Measurements from ENCODE around the gene RASA3. TPM values are rescaled to one million over a fixed set of nuclear protein-coding genes. Genes with fewer than 3 reads are reported as not detected.
"Not testable (repeated sequence)": the region's sequence is repeated elsewhere in the genome, so short reads cannot be mapped to it uniquely, and the experiment has no call there.

RASA3 gene
- total and polyA plus RNA-seq, 7 donors: 4.2 to 22.4 (median 16.9) TPM

GRCh38 chr13:114151565-114152284, 19.3 kb upstream of the RASA3 start:
- Histone ChIP-seq H3K27ac (no peak overlapping the region), H3K36me3 (no peaks in the 10 kb centered on the region), H3K27me3 (no peaks in the 10 kb centered on the region), H3K9me3 (no peaks in the 10 kb centered on the region), H3K4me3 (no peak overlapping the region), H3K4me1 (no peaks in the 10 kb centered on the region)
- DNase-seq: no peak
- intact Hi-C loops (cut with DNase I): no loop called here
- TF ChIP-seq CTCF (IDR thresholded peaks at IDR 0.05) (no peak), EP300 (IDR thresholded peaks at IDR 0.05) (no peak), POLR2AphosphoS5 (IDR thresholded peaks at IDR 0.05) (no peak), POLR2A (IDR thresholded peaks at IDR 0.05) (no peak)
- 24 to 76% methylated on average over 28 of the region's 28 CpGs for WGBS, 2 donors

DNA sequence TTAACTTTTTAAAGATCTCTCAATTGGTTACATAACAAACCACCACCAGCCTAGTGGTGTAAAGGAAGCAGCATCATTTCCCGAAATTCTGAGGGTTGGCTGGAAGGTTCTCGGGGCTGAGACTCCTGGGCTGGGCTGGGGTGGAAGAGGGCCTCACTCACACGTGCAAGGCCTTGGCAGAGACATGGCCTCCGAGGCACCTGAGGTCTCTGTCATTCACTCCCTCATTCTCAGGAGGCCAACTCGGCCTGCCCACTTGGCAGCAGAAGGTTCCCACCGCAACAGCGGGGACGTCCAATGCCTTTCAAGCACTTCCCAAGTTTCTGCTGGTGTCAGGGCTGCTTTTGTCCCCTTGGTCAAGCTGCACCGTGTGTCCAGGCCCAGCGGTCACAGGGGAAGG, 18.6 kb upstream of the RASA3 start:
- no peak for TF ChIP-seq EP300 (IDR thresholded peaks at IDR 0.05)
- no peak for TF ChIP-seq CTCF (IDR thresholded peaks at IDR 0.05)
- no peak for TF ChIP-seq POLR2AphosphoS5 (IDR thresholded peaks at IDR 0.05)
- no peaks in the 10 kb centered on the region for H3K4me1 ChIP-seq
- H3K9me3 ChIP-seq: no peaks in the 10 kb centered on the region
- 68 to 71% methylated on average over 10 of the region's 10 CpGs for WGBS, 2 donors
- H3K36me3 ChIP-seq: no peaks in the 10 kb centered on the region
- no peak for DNase-seq
- no peak overlapping the region for H3K4me3 ChIP-seq
- no peak overlapping the region for H3K27ac ChIP-seq
- H3K27me3 ChIP-seq: no peaks in the 10 kb centered on the region
- intact Hi-C loops (cut with DNase I): no loop called here

DNA sequence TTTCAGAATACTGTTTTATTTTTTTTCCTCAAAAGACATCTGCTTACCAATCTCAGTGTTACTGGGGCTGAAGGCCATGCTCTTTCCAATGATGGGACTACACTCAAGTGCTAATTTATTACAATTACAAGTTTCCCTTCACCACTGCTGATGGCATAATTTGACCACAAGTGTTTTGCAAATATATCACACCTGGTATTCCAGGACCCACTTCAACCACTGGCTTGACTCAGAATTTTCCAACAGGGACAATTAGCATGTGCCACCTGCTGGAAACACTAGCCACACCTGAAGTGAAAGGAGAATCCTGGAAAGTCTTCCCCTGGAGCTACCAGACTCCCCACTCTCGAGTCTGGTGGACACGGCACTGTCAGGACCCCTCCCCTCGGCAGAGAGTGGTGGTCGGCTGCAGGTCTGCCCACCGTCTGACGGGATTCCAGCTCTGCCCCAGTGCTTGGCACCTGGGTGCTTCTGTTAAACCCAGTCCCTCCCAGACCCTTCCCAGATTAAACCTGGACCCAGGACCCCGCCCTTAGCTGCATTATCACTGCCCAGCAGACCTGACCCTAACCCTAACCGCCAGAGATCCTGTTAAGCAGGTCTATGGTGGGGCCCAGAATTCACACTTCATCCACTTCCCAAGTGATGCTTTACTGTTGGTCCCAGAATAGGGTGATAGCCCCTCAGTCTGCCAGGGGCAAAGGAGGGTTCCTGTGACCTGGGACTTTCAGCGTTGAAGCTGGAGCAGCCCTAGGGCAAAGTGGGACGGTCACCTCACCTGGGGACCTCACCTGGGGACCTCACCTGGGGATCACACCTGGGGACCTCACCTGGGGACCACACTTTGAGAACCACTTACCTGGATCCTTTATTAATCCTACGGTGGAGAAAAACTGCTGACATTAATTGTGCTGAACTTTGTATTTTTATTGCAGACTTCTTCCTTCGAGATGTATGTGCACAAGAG, 17.6 kb upstream of the RASA3 start:
- no peak overlapping the region for H3K27ac ChIP-seq
- TF ChIP-seq POLR2AphosphoS5 (IDR thresholded peaks at IDR 0.05) (no peak), CTCF (IDR thresholded peaks at IDR 0.05) (no peak), POLR2A (IDR thresholded peaks at IDR 0.05) (no peak)
- H3K9me3 ChIP-seq: no peaks in the 10 kb centered on the region
- H3K4me1 ChIP-seq: no peaks in the 10 kb centered on the region
- H3K36me3 ChIP-seq: no peaks in the 10 kb centered on the region
- no peak for DNase-seq
- H3K4me3 ChIP-seq: no peak overlapping the region
- intact Hi-C loops (cut with DNase I): no loop called here
- 74 to 92% methylated on average over 12 of the region's 12 CpGs for WGBS, 2 donors
- H3K27me3 ChIP-seq: no peaks in the 10 kb centered on the region

DNA sequence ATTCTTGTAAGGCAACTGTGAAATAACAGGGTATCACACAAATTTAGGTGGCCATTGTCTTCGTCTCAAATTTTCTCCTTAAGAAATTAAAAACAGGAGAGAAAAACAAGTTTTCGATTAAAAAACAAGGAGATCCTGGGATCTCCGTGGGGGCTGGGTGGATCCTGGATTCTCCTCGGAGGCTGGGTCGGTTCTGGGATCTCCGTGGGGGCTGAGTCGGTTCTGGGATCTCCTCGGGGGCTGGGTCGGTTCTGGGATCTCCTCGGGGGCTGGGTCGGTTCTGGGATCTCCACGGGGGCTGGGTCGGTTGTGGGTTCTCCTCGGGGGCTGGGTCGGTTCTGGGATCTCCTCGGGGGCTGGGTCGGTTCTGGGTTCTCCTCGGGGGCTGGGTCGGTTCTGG, 16.5 kb upstream of the RASA3 start:
- H3K36me3 ChIP-seq; intact Hi-C loops (cut with DNase I); H3K4me1 ChIP-seq; H3K4me3 ChIP-seq; DNase-seq; H3K27me3 ChIP-seq; H3K9me3 ChIP-seq; H3K27ac ChIP-seq: not testable (repeated sequence)
- 94 to 95% methylated on average over 19 of the region's 19 CpGs for WGBS, 2 donors

DNA sequence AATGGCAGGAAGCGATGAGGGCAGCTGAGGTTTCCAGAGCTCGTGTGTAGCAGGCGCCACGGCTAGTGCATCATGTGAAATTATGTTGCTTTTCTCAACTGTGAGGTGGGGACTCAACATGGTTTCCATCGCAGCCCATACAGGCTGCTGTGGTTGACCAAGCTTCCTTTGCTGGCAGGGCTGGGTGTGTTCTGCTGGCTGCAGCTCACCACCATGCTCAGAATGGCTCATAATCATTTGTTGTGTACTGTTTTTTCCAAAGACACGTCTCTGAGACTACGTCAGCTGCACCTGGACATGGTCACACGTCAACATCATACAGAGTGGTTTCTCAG, 16.1 kb upstream of the RASA3 start:
- TF ChIP-seq POLR2A (IDR thresholded peaks at IDR 0.05) (no peak), EP300 (IDR thresholded peaks at IDR 0.05) (no peak), CTCF (IDR thresholded peaks at IDR 0.05) (no peak), POLR2AphosphoS5 (IDR thresholded peaks at IDR 0.05) (no peak)
- 44 to 80% methylated on average over 8 of the region's 8 CpGs for WGBS, 2 donors
- no peak for DNase-seq
- Histone ChIP-seq H3K27ac (no peak overlapping the region), H3K4me3 (no peak overlapping the region), H3K9me3 (no peaks in the 10 kb centered on the region), H3K4me1 (no peaks in the 10 kb centered on the region), H3K27me3 (no peaks in the 10 kb centered on the region), H3K36me3 (no peaks in the 10 kb centered on the region)
- intact Hi-C loops (cut with DNase I): no loop called here

All from sigmoid colon (tissue), 7 donors.